GM21786 (cell line): ENCODE results near the gene TARS2.

ENCODE experiments used
- ATAC-seq: cut with Tn5 transposase; IDR thresholded peaks from one replicate; pipeline ENCODE4 v1.9.1; 2021; ENCODE audit not compliant: unreplicated experiment

The TARS2 gene

GRCh38 chr1:150536836-150537731 lies 49.9 kb downstream of the TARS2 start:
- ATAC-seq, result no peak

- ATAC-seq, result no peak
Observed at GRCh38 chr1:150537732-150538684, 50.8 kb downstream of the TARS2 start.

- no peak for ATAC-seq
Observed at GRCh38 chr1:150543500-150544143, 56.4 kb downstream of the TARS2 start.

GRCh38 chr1:150544204-150544603 lies 57.0 kb downstream of the TARS2 start:
- no peak for ATAC-seq

- ATAC-seq, result no peak
Observed at GRCh38 chr1:150545486-150546032, 58.3 kb downstream of the TARS2 start.

GRCh38 chr1:150546294-150546937 lies 59.2 kb downstream of the TARS2 start:
- no peak for ATAC-seq

- no peak for ATAC-seq
Observed at GRCh38 chr1:150548324-150548631, 61.1 kb downstream of the TARS2 start.

- no peak for ATAC-seq
Observed at GRCh38 chr1:150548632-150549495, 61.6 kb downstream of the TARS2 start, which contains the start of gene ADAMTSL4. ADAMTSL4 (plus strand) TSS chr1:150549408; CDS start chr1:150552289, 2,881 bp downstream.

GRCh38 chr1:150549496-150550221 lies 62.4 kb downstream of the TARS2 start:
- ATAC-seq, result no peak

GRCh38 chr1:150550222-150551050 lies 63.2 kb downstream of the TARS2 start:
- ATAC-seq, result no peak

- no peak for ATAC-seq
Observed at GRCh38 chr1:150551051-150551783, 64.0 kb downstream of the TARS2 start.

- no peak for ATAC-seq
Observed at GRCh38 chr1:150551784-150552127, 64.5 kb downstream of the TARS2 start.

GRCh38 chr1:150552128-150552910 lies 65.1 kb downstream of the TARS2 start:
- ATAC-seq, result no peak

- ATAC-seq, result no peak
Observed at GRCh38 chr1:150552911-150553289, 65.7 kb downstream of the TARS2 start.

GRCh38 chr1:150553392-150554085 lies 66.3 kb downstream of the TARS2 start:
- no peak for ATAC-seq

- ATAC-seq, result no peak
Observed at GRCh38 chr1:150554086-150554452, 66.8 kb downstream of the TARS2 start.
